Hematopoietic multipotent progenitor cell treated with erythropoietin and hydrocortisone succinate and interleukin-3 and kit ligand, for 6 days (in vitro differentiated cells): ENCODE results near the gene SELENOK.
"Not testable (repeated sequence)": the region's sequence is repeated elsewhere in the genome, so short reads cannot be mapped to it uniquely, and the experiment has no call there.

Experiments
- DNase-seq: peaks from one replicate; pipeline ENCODE4 v3.0.0-alpha.2; 2015

Gene SELENOK

GRCh38 chr3:53891497-53892285 lies at the start of gene SELENOK:
TSS of gene SELENOK (minus strand) at chr3:53891859.
- DNase-seq, result peak; percentile 99

- no peak for DNase-seq
These were observed 49.5 kb upstream of the SELENOK start for GRCh38 chr3:53941184-53941583.

DNA sequence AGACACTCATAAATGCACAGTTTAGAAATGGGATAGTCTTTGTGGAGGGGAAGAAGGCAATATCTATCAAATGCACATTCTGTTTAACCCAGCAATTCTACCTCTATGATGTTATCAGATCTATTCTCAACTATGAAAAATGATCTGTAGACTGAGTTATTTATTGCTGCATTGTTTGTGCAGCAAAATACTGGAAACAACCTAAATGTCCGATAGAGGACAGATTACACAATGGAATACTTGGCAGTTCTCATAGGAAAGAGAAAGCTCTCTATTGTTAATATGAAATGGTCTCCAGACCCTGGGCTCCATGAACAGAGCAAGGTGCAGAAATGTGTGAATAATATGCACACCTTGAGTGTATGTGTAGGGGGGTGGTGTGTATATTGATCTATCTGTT lies 49.0 kb upstream of the SELENOK start:
- DNase-seq, result no peak

DNA sequence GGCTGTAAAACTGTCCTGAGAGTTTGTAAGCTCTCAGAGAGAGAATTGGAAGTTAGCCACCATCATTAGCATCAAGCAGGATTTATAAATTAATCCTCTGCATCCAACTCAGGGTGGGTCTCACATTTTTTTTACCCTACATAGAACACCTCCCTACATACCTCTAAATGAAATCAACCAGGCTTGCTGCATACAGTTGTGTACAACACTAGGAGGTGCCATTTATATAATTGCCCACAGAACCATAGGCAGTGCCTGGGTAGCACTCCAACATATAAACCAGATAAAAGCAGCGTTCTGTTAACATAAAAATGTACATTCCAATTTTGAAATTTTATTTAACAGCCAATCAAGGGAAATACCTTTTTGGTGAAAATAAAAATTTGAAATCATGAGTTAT lies 48.2 kb upstream of the SELENOK start:
- no peak for DNase-seq

DNA sequence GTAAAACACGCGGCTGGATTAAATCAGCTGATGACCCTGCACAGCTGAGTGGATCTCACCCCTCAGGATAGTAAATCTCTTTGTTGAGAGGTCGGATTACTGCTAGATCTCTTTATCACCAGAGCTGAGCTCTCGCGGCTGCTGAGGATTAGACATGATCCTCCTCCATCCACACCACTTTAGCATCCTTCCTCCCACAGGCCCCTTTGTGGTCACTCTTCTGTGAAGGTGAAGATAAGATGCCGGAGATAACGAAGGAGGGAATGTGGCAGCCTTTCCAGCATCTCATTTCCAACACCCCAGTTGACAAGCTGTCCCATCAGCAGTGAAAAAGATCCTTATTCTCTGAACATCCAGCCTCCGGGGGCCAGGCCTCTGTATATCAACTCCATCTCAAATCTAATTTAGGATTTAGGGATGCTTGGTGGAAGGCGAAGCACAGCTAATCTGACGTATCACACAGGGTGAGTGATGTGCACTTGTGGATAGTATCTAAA lies 47.5 kb upstream of the SELENOK start:
- no peak for DNase-seq

GRCh38 chr3:53938645-53939044 lies 47.0 kb upstream of the SELENOK start:
- DNase-seq, result peak; percentile 75

- DNase-seq, result no peak
These were observed 44.7 kb upstream of the SELENOK start for GRCh38 chr3:53936347-53936746.

DNA sequence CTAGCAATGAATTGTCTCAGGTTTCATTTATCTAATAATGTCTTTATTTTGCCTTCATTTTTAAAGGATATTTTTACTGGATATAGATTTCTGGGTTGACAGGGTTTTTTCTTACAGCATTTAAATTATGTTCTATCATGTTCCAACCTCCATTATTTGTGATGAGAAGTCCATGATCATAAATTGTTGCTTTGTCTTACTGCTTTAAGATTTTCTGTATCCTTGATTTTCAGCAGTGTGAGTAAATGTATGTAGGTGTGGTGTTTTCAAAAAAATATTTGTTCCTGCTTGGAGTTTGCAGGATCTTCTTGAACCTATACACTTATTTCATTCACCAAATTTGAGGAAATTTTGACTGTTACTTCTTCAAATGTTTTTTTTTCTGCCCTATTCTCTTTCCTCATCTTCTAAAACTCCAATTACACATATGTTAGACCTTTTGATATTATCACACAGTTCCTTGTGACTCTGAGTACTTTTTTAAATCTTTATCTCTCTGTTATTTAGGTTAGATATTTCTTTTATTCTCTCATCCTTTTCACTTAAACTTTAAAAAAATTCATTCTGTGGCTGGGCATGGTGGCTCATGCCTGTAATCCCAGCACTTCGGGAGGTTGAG lies 43.7 kb upstream of the SELENOK start:
- no peak for DNase-seq

DNA sequence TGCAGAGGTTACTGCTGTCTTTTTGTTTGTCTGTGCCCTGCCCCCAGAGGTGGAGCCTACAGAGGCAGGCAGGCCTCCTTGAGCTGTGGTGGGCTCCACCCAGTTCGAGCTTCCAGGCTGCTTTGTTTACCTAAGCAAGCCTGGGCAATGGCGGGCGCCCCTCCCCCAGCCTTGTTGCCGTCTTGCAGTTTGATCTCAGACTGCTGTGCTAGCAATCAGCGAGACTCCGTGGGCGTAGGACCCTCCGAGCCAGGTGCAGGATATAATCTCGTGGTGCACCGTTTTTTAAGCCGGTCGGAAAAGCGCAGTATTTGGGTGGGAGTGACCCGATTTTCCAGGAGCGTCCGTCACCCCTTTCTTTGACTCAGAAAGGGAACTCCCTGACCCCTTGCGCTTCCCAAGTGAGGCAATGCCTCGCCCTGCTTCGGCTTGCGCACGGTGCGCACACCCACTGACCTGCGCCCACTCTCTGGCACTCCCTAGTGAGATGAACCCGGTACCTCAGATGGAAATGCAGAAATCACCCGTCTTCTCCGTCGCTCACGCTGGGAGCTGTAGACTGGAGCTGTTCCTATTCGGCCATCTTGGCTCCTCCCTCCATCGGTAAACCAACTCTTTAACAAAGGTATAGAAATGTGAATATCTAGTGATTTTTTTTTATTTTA lies 35.7 kb upstream of the SELENOK start:
- DNase-seq, result not testable (repeated sequence)

DNA sequence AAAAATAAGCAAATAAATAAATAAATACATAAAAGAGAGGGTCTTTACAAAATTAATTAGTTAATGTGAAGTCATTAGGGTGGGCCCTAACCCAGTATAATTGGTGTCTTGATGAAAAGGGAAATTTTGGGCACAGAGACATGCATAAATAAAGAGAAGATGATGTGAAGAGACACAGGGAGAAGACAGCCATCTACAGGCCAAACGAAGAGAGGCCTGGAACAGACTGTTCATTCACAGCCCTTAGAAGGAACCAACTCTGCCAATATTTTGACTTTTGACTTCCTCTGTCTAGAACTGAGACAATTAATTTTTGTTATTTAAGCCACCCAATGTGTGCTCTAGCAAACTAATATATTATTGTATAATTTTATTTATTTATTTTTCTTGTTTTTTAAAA lies 29.6 kb upstream of the SELENOK start:
- peak; percentile 39 for DNase-seq

DNA sequence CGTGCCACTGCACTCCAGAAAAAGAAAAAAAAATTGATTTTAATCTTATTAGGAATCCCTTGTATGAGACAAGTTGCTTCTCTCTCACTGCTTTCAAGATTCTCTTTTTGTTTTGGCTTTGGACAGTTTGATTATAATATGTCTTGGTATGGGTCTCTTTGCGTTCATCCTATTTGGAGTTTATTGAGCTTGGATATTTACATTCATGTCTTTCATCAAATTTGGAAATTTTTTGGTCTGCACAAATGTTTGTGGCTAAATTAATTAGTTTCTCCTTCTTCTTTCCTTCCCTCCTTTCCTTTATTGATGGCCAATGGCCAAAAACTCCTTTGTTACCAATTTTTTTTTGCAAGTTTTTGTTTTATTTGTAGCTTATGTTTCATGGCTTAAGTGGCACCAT lies 28.1 kb upstream of the SELENOK start:
- no peak for DNase-seq

DNA sequence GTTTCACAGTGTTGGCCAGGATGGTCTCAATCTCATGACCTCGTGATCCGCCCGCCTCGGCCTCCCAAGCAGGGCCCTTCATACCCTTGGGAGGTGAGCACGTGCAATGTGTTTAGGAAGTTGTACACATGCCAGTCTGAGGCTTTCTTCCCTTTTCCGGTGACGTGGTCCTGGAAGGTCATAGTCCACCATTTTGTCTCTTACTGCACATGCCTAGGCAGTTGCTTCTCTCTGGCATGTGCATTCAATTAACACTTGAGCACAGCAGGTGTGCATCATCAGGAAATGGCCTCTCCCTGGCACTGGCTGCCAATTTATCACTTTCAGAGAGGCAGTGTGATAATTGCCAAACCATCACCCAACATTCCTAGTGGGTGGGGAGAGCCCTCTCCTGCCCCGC lies 21.7 kb upstream of the SELENOK start:
- no peak for DNase-seq

DNA sequence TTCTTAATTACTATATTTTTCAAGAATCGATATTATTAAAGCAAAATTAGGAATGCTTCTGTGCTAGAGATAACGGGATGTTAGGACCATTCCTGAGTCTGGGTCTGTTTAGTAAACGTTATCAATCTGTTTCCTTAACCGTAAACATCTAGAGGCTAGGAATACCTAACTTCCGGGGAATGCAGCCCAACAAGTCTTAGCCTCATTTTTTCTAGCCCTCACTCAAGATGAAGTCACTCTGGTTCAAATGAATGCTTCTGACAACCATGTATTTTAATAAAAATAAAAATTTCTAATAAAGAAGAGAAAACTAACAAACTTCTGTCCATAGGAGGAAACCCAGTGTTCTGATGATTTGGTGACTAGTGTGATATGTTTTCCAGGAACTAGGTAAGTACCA lies 11.1 kb upstream of the SELENOK start:
- DNase-seq, result no peak

GRCh38 chr3:53902067-53902466 lies 10.4 kb upstream of the SELENOK start:
- DNase-seq, result no peak

DNA sequence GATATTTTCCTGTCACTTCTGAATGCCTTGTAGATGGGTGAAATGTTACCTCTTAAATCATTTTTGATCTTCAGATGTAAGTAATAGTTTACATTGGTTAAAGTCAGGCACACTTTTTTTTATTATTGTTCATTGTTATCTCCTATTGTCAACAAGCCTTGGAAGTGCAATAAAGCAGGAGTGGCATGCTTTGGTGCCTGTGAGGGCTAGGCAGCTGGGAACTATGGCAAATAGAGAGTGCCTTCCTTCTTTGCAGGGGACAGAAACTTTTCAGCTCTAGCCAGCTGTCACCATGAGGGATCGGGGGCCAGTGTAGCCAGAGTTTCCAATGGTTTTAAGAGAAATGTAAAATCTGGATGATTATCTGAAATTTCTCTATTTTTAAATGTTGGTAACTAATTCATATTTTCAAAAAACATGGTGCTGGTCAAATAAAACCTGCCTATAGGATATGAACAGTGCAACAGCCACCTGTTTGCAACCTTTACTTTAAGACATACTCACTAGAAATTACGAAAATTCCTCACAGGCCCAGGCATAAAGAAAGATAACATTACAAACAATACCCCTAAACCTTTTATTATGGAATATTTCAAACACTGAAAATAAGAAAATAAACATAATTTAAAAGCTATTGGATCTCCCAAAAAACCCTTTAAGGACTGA lies 9.1 kb upstream of the SELENOK start:
- no peak for DNase-seq

- no peak for DNase-seq
These were observed 8.1 kb upstream of the SELENOK start for GRCh38 chr3:53899750-53900149.

DNA sequence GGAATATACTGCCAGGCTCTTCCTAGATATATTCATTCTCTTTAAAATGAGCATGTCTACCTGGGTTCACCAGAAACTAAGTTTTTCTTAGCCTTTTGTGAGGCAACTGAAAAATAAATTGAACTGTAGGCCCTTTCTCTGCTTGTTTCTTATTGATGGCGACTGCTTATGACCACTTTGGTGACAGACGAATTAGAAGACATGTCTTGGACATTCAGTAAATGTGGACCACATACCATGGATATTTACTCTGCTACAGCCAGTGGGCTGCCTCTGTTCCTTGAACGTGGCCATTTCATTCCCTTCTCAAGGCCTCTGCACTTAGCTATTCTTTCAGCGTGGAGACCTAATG lies 603 bp upstream of the SELENOK start:
- DNase-seq, result no peak

GRCh38 chr3:53890726-53891475 lies 758 bp downstream of the SELENOK start:
- peak; percentile 69 for DNase-seq

DNA sequence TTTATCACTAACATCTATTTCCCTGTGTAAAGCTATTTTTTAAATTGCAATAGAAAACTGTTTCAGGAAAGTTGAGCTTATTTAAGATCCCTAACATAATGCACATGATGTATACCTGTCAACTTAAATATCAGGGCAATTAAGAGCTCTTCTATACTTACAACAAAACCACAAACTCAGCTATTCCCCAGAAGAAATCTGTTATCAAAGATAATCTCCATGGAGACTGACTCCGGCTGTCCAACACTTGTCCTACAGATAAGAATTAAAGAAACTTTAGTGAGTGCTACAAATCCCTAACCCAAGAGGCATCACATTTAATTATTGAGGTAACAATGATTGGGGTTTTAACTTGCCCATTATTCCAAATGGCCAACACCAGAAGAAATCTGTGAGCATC lies 3.4 kb downstream of the SELENOK start:
- peak; percentile 83 for DNase-seq

GRCh38 chr3:53887446-53887845 lies 4.2 kb downstream of the SELENOK start:
- no peak for DNase-seq

GRCh38 chr3:53885239-53885638 lies 6.4 kb downstream of the SELENOK start:
- DNase-seq, result no peak

DNA sequence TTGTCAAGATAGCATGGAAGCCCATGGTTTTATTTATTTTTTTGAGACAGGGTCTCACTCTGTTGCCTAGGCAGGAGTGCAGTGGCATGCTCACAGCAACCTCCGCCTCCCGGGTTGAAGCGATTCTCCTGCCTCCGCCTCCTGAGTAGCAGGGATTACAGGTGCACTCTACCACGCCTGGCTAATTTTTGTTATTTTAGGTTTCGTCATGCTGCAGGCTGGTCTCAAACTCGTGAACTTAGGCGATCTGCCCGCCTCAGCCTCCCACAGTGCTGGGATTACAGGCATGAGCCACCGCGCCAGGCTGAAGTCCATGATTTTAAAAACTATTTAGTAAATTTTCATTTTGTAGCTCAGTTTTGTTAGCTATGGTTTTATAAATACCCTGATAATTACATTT lies 7.0 kb downstream of the SELENOK start:
- DNase-seq, result no peak

GRCh38 chr3:53883008-53883407 lies 8.7 kb downstream of the SELENOK start:
- DNase-seq, result no peak
